HG03066 (cell line): ENCODE measurements around the gene EXTL2.
"Not testable (repeated sequence)": the region's sequence is repeated elsewhere in the genome, so short reads cannot be mapped to it uniquely, and the experiment has no call there.

Experiments
- ATAC-seq: cut with Tn5 transposase; IDR thresholded peaks from one replicate; pipeline ENCODE4 v1.9.1; 2021; ENCODE audit warnings: low read depth; ENCODE audit not compliant: unreplicated experiment

Gene EXTL2

DNA sequence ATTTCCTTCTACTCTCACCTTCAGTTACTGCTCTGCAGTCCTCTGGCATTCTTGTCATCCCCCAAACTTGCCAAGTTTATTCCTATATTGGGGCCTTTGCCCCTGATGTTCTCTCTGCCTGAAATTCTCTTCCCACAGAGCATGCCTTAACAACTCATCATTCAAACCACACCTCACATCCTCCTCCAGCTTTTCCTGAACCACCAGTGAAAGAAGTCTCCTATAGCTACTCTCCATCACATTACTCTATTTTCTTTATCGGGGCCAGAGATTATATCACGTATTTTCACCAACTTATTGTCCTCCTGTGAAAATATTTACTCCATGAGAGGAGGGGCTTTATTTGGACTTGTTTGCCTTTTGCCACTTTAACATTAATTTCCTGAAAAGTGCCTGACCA, 32.1 kb downstream of the EXTL2 start:
- ATAC-seq: no peak

DNA sequence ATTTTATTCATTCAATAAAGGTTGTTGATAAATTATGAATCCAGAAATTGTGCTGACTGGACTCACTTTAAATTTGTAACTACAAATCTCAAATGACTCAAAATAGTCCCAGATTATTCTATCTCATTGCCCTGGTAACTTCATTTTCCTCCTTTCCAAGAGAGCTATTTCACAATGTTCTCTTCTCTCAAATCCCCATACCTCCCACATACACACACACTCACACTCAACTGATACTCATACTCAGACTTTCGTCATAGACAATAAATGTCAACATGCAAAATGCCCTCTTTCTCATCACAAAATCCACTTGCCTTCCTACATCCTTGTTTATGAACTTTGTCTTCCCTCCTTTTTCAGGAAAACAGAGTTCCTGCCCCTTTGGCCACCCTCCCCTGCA, 33.3 kb downstream of the EXTL2 start:
- ATAC-seq: no peak

DNA sequence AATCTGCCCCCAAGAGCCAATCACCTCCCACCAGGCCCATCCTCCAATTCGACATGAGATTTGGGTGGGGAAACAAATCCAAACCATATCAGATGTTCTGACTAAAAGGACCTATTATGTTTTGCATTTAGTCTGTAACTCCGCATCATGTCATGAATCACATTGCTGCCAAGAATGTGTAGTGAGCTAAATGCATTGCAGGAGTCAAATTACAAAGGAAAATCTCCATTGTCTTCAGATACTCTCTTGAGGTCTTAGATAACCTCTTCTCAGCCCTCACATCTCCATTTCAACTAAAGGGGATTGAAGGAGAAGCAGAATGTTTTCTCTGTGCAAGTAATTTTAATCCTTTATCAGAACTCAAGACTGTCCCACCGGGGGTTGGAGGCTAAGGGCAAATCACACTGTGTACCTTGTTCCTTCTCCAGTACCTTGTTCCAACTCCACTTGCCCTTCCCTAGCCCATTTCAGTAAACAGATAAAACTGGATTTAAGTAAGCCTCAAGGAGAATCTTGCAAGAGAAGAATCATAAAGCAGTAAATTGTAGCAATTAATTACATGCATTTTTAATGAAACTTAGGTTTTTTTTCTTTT, 34.1 kb downstream of the EXTL2 start:
- ATAC-seq: no peak

DNA sequence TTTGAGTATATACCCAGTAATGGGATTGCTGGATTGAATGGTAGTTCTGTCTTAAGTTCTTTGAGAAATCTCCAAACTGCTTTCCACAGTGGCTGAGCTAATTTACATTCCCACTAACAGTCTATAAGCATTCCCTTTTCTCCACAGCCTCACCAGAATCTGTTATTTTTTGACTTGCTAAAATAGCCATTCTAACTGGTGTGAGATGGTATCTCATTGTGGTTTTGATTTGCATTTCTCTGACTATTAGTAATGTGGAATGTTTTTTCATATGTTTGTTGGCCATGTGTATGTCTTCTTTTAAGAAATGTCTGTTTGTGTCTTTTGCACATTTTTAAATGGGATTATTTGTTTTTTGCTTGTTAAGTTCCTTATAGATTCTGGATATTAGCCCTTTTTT, 39.5 kb downstream of the EXTL2 start:
- not testable (repeated sequence) for ATAC-seq

DNA sequence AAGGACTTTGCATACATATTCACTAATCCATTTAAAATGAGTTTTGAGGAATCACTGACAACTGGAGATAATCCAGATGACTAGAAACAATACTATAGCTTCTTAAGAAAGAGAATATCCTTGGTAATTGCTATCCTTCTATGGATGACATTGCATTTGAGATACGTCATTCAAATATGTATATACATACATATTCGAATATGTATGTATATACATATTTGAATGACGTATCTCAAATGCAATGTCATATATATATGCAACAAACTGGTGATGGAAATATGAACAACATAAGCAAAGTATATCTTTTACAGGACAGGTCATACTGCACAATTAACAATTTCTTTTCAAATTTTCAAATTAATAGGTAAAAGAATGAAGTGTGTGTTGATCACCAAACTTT, 41.7 kb downstream of the EXTL2 start:
- no peak for ATAC-seq

DNA sequence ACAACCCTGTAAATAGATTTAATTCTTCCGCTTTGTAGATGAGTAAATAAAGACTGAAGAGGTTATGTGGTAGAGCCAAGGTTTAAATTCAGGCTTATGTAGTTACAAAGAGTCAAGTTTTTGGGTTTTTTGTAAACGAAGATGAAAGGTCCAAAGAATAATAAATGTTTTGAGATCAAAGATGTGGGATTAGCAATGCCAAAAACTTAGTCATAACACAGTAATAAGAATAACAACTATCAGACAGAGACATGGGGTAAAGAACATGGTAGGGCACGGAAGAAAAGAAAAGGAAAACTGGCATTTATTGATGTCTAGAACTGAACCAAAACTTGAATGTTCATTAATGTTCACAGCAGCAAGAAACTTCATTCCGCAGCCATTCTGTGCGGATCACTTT, 42.9 kb downstream of the EXTL2 start:
- no peak for ATAC-seq

DNA sequence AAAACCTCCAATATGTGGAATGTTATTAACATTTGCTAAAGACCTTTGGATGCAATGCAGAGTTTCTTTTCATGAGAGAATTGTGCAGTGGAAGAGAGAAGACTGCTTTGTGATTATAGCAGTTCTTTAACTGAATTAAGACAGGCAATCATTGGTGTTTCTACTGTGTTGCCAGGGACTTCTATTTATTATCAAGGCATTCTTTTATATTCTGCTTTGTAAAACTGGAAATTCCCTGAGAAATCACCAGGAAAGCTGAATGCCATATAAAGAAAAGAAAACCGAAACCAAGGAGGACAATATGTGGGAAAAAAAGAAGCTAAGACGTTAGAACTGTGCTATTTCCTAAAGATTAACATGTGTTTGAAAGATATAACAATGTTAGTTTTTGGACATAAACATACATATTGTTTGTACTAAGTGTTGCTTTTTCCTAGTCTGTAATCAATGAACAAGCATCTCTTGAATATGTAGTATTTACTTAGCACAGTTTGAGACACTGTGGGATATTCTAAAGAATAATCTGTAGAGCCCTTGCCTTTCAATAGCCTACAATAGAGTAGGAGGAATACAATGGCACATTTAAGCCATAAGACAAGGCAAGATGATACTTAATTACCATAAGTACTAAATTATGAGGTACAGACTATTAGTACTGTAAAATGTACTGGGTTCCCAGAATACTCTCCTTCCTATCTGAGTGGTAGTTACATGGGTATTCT, 47.1 kb downstream of the EXTL2 start:
- ATAC-seq: no peak

DNA sequence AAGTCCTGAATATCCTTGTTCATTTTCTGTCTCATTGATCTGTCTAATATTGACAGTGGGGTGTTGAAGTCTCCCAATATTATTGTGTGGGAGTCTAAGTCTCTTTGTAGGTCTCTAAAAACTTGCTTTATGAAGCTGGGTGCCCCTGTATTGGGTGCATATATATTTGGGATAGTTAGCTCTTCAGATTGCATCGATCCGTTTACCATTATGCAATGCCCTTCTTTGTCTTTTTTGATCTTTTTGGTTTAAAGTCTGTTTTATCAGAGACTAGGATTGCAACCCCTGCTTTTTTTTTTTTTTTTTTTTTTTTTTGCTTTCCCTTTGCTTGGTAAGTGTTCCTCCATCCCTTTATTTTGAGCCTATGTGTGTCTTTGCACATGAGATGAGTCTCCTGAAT, 51.5 kb downstream of the EXTL2 start:
- not testable (repeated sequence) for ATAC-seq

DNA sequence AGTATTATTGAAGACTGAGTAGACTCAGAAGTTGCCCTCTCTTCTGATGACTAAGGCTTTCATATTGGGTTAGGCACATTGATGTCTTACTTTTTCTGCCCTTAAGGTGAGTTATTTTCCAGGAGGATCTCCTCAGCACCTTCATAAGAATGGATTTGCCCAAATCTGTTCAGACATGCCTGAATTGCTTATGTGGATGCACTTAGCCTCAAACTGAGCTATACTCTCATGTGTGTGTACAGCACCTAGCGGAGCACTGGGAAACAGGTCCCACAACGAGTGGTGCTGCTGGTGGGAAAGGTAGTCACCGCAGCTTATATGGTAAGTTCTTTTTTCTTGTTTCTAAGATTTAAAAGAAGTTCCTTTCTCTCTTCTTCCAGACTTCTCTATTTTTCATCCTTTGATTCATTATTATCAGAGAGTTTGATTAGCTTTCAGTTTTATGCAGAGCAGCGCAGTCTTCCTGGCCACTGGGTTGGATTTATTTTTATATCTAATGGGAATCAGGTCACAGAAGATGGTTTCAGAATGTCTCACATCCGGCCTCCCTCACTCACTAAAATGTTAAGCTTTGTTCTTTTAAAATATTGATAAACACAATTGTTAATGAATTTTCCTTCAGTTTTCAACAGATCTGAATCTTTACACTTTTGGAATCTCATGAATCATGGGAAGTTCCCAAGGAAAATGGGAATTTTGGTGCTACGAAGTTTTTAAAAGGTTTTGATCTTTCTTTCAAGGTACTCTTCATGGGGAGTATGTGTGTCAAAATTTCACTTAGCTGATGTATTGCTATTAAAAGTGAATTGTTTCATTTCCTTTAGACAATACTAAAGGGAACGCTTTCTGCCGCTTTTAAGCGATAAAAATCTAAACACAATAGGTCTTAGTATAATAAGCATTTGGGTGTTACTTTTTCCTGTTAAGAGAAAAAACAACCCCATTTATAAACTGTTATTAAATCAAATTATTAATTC, 58.5 kb downstream of the EXTL2 start:
- ATAC-seq: no peak

DNA sequence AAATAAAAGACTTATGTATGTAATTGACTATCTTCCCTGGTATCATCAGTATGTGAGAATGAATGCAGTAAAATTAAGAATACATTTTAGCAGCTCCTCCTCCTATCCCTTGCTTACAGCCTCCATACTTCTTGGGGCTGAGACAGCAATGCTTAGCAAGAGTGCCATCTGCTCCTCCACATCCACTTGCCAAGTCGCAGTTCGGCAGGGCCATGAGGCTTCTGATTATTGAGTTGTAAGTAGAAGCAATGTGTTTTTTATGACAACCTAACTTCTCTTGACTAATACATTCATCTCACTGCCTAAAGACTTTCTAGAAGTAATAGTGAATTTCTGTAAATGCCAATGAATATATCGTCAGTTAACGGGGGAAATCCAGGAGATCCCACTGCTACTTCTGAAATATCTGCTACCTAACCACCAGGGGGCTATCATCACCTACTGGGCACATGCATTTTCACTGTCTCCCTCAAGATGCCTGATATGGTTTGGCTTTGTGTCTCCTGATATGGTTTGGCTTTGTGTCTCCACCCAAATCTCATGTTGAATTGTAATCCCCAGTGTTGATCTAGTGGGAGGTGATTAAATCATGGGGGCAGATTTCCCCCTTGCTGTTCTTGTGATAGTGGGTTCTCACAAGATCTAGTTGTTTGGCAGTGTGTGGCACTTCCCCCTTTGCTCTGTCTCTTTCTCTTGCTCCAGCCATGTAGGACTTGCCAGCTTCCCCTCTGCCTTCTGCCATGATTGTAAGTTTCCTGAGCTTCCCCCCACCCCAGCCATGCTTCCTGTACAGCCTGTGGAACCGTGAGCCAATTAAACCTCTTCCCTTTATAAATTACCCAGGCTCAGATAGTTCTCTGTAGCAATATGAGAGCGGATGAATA, 59.6 kb downstream of the EXTL2 start:
- no peak for ATAC-seq

DNA sequence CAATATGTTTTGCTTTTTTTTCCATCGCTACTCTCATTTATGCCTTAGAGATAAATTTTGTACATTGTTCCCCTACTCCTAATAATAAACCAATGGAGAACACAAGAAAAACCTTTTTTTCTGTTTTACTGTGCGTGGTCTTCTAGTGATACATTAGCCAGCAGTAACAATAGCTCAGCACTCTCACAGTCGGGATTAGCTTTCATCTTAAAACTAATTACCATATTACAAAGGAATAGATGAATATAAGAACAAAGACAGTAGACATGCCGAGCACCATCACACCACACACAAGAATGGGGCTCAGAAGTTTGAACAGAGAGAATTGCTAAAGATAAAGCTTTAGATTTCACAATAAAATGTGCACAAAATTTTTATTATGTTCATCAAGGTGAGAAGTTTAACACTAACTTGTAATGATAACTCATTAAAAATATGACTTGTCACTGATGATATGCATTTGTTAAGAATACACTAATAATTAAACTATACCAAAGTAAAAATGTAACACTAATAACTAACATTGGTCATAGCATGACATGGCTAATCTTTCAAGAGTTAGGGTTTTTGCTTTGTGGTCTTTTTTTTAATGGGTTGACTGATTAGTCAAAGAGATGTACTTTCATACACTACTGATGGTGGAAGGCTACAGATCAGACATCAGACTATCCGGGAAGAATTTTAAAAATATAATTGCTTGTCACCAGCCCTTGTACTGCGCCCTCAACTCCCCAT, 61.8 kb downstream of the EXTL2 start:
- no peak for ATAC-seq

DNA sequence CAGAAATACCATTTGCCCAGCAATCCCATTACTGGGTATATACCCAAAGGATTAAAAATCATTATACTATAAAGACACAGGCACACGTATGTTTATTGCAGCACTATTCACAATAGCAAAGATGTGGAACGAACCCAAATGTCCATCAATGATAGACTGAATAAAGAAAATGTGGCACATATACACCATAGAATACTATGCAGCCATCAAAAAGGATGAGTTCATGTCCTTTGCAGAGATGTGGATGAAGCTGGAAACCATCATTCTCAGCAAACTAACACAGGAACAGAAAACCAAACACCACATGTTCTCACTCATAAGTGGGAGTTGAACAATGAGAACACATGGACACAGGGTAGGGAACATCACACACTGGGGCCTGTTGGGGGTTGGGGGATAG, 69.0 kb downstream of the EXTL2 start:
- ATAC-seq: not testable (repeated sequence)
